ENCODE data around the gene NR2E3.
"Not testable (repeated sequence)": the region's sequence is repeated elsewhere in the genome, so short reads cannot be mapped to it uniquely, and the experiment has no call there.

Gene NR2E3

DNA sequence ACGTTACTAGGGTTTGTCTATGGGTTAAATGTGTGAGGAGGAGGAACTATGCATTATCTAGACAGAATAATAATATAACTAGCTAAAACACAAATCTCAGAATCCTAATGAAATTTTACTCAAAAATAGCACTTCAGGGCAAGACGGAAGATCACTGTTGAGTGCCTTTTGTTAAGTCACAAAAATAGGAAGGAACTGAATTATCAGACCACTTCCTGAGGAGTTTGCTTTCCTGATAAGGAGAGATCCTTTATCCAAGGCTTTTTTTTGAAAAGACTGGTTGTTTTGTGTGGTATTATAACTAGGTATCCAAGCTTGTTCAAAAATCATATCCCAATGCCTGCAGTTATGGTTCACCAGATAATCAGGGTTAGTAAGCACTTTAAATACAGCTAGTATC, 34.6 kb downstream of the NR2E3 start:
- Histone ChIP-seq H3K36me3 (ENCODE audit: control insufficient read depth, insufficient read depth, low read length) (0 out of 2 replicates have a peak, but pooled peaks cover 2% of the 10 kb centered on the region), H3K9me3 (ENCODE audit: control insufficient read depth, insufficient read depth, low read length) (no peaks in the 10 kb centered on the region), H3K27ac (ENCODE audit: low read length) (no peak overlapping the region), H3K4me1 (ENCODE audit: control insufficient read depth, insufficient read depth, low read length) (no peaks in the 10 kb centered on the region), H3K27me3 (ENCODE audit: control insufficient read depth, insufficient read depth, low read length) (no peaks in the 10 kb centered on the region), H3K4me3 (ENCODE audit: low read length) (no peak overlapping the region)
- DNase-seq (ENCODE audit: low read depth, low spot score), result no peak
- WGBS (ENCODE audit: insufficient coverage, insufficient read length), result no CpG with 5 or more reads among the region's 2 CpGs

DNA sequence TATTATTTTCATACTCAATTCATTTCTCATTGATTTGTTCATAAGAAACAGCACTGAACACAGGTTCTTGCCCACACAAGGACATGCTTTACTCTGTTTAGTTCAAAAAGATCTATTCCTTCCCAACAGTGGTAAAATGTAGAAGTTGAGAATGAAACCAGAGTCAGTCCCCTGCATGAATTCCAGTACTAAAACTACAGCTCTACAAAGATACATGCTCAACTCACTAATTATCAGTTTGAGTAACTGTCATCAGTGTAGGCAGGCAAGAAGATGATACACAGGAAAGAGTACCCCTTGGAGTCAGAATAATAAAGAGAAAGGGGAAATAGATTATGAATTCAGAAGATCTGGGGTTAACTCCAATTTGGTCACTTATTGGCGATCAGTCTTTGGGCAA, 43.2 kb downstream of the NR2E3 start:
- no CpG with 5 or more reads among the region's 1 CpG for WGBS (ENCODE audit: insufficient coverage, insufficient read length)
- Histone ChIP-seq H3K4me1 (ENCODE audit: control insufficient read depth, insufficient read depth, low read length) (no peaks in the 10 kb centered on the region), H3K27ac (ENCODE audit: low read length) (no peak overlapping the region), H3K36me3 (ENCODE audit: control insufficient read depth, insufficient read depth, low read length) (0 out of 2 replicates have a peak, but pooled peaks cover 2% of the 10 kb centered on the region), H3K4me3 (ENCODE audit: low read length) (no peak overlapping the region), H3K9me3 (ENCODE audit: control insufficient read depth, insufficient read depth, low read length) (no peaks in the 10 kb centered on the region), H3K27me3 (ENCODE audit: control insufficient read depth, insufficient read depth, low read length) (no peaks in the 10 kb centered on the region)
- no peak for DNase-seq (ENCODE audit: low read depth, low spot score)

DNA sequence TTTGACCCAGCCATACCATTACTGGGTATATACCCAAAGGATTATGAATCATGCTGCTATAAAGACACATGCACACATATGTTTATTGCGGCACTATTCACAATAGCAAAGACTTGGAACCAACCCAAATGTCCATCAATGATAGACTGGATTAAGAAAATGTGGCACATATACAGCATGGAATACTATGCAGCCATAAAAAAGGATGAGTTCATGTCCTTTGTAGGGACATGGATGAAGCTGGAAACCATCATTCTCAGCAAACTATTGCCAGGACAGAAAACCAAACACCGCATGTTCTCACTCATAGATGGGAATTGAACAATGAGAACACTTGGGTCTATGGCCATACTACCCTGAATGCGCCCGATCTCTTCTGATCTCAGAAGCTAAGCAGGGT, 47.9 kb downstream of the NR2E3 start:
- no CpG with 5 or more reads among the region's 4 CpGs for WGBS (ENCODE audit: insufficient coverage, insufficient read length)
- not testable (repeated sequence) for H3K36me3 ChIP-seq (ENCODE audit: control insufficient read depth, insufficient read depth, low read length); H3K27me3 ChIP-seq (ENCODE audit: control insufficient read depth, insufficient read depth, low read length); H3K9me3 ChIP-seq (ENCODE audit: control insufficient read depth, insufficient read depth, low read length); DNase-seq (ENCODE audit: low read depth, low spot score); H3K4me3 ChIP-seq (ENCODE audit: low read length); H3K27ac ChIP-seq (ENCODE audit: low read length); H3K4me1 ChIP-seq (ENCODE audit: control insufficient read depth, insufficient read depth, low read length)
